HG03139 (cell line): ENCODE measurements around the gene KL.

Experiments
- ATAC-seq: cut with Tn5 transposase; IDR thresholded peaks from one replicate; pipeline ENCODE4 v1.9.1; 2021; ENCODE audit not compliant: unreplicated experiment

Gene KL

DNA sequence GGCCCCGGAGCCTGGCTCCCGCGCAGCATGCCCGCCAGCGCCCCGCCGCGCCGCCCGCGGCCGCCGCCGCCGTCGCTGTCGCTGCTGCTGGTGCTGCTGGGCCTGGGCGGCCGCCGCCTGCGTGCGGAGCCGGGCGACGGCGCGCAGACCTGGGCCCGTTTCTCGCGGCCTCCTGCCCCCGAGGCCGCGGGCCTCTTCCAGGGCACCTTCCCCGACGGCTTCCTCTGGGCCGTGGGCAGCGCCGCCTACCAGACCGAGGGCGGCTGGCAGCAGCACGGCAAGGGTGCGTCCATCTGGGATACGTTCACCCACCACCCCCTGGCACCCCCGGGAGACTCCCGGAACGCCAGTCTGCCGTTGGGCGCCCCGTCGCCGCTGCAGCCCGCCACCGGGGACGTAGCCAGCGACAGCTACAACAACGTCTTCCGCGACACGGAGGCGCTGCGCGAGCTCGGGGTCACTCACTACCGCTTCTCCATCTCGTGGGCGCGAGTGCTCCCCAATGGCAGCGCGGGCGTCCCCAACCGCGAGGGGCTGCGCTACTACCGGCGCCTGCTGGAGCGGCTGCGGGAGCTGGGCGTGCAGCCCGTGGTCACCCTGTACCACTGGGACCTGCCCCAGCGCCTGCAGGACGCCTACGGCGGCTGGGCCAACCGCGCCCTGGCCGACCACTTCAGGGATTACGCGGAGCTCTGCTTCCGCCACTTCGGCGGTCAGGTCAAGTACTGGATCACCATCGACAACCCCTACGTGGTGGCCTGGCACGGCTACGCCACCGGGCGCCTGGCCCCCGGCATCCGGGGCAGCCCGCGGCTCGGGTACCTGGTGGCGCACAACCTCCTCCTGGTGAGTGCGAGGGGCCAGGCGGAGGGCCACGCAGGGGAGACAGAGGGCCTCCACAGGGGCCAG, at the start of gene KL:
Gene KL, plus strand, starts transcription at position 10 of the 909 bp plus-strand sequence. Its CDS starts 18 bp downstream, at position 28.
- ATAC-seq = no peak

GRCh38 chr13:32967584-32968182, 48.5 kb upstream of the KL start:
- no peak for ATAC-seq

GRCh38 chr13:32968316-32968715, 47.9 kb upstream of the KL start:
- no peak for ATAC-seq

DNA sequence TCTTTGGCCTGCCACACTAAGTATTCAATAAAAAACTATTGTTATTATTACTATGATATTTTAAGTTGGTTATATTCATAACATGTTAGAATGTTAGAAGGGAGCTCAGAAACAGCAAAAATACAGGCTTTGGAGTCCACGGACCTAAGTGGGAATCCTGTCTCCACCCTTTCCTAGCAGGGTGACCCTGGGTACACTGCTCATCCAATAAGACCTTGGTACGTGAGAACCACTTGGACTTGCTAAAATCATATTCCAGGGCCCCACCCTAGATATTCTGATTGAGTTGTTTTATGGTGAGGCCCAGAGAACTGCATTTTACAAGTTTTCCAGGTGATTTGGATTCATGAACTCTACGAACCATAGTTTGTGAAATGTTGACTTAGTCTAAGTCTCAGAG, 47.4 kb upstream of the KL start:
- no peak for ATAC-seq

- ATAC-seq = peak; percentile 75
These were observed 46.7 kb upstream of the KL start for GRCh38 chr13:32969516-32969941.

- ATAC-seq = no peak
These were observed 40.0 kb upstream of the KL start for GRCh38 chr13:32976056-32976805.

DNA sequence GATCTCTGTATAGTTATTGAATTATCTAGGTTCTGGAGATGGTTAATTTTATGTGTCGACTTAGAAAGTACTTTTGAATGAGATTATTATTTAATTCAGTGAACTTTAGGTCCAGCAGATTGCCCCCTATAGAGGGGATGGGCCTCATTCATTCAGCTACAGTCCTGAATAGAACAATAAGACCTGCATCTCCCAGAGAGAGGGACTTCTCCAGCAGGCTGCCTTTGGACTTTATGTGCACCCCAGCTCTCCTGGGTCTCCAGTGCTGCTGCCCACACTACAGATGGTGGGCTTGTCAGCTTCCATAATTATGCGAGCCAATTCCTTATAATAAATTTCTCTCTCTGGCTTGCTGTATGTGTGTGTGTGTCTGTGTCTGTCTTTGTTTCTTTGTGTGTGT, 39.3 kb upstream of the KL start:
- ATAC-seq = no peak

- no peak for ATAC-seq
These were observed 38.9 kb upstream of the KL start for GRCh38 chr13:32977321-32977720.

GRCh38 chr13:32978278-32978677, 37.9 kb upstream of the KL start:
- ATAC-seq = no peak

GRCh38 chr13:32983058-32983457, 33.2 kb upstream of the KL start:
- no peak for ATAC-seq

- no peak for ATAC-seq
These were observed 31.2 kb upstream of the KL start for GRCh38 chr13:32984857-32985626.

DNA sequence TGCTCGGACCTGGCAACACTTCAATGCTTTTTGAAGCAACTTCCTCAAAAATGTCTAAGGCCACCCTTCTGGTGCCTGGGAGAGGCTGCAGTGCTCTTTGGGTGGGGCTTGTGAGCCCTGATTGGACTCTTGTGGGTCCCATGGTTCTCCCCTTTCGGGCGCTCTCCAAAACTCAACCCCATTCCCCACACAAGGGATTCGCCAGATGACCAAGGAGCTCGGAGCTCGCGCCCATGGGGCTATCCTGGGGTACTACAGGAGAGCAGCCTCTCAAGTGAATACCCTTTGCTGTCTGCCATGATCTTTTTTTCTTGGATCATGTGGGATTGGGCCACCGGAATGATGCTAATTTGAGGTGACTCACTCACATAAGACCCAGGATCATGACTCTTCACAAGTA, 29.7 kb upstream of the KL start:
- ATAC-seq = no peak

DNA sequence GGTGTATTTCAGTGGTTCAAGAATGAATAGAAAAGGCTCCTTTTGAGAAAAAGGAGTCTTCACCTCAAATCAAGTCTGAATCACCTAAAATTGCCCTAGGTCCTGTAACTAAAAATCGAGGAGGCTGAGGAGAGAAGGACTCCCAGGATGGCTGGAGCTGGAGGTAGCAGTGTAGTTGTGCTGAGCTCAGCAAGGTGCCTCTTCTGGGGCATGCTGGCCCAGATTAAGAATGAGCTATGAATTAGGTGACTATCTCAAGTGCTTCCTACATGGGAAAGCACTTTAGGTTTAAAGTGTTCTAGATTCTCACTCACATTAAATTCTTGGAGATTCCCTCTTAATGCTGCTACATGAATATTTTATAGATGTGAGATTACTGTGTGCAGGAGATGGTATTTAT, 28.8 kb upstream of the KL start:
- ATAC-seq = no peak

GRCh38 chr13:32988608-32989289, 27.5 kb upstream of the KL start:
- ATAC-seq = no peak

DNA sequence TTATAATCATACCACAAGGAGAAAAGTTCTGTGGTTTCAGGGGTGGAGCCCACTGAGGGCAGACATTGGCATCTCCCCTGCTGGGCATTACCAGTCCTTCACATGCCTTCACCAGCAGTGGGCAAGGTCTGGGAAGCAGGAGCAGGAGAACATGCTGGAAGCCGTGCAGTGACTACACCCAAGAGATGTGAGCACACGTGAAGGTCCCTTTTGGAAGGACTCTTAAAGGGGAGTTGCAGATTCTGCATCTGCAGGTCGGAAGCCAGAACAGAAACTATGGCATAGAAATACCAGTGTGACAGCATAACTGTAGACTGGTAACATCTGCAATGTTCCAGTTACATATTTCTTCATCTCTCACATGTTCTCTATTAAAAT, 26.9 kb upstream of the KL start:
- ATAC-seq = no peak

- no peak for ATAC-seq
These were observed 26.3 kb upstream of the KL start for GRCh38 chr13:32989942-32990341.

GRCh38 chr13:32993145-32993544, 23.1 kb upstream of the KL start:
- ATAC-seq = no peak

GRCh38 chr13:32997399-32997798, 18.8 kb upstream of the KL start:
- no peak for ATAC-seq

GRCh38 chr13:32998966-32999365, 17.3 kb upstream of the KL start:
- no peak for ATAC-seq

DNA sequence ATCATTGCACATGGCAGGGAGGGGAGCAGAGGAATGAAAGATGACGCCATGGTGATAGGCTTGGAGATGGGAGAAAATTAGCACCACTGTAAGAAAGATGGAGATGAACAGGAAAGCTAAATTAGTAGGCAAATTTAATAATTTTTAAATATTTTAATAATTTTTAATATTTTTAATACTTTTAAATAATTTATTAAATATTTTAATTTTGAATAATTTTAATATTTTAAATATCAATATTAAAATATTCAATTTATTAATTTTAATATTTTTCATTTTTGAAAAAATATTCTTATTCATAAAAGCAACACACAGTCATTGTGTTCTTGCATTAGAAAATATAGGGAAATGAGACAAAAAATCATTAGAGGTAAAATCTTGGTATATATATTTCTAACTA, 15.9 kb upstream of the KL start:
- no peak for ATAC-seq
